HG03064 (cell line): ENCODE data around the gene HOXD13.

Experiments used
- ATAC-seq: cut with Tn5 transposase; IDR thresholded peaks from one replicate; pipeline ENCODE4 v1.9.1; 2021; ENCODE audit warnings: low read depth; ENCODE audit not compliant: unreplicated experiment

HOXD13 gene

GRCh38 chr2:176105078-176105729 lies 12.7 kb downstream of the HOXD13 start:
- ATAC-seq: no peak

DNA sequence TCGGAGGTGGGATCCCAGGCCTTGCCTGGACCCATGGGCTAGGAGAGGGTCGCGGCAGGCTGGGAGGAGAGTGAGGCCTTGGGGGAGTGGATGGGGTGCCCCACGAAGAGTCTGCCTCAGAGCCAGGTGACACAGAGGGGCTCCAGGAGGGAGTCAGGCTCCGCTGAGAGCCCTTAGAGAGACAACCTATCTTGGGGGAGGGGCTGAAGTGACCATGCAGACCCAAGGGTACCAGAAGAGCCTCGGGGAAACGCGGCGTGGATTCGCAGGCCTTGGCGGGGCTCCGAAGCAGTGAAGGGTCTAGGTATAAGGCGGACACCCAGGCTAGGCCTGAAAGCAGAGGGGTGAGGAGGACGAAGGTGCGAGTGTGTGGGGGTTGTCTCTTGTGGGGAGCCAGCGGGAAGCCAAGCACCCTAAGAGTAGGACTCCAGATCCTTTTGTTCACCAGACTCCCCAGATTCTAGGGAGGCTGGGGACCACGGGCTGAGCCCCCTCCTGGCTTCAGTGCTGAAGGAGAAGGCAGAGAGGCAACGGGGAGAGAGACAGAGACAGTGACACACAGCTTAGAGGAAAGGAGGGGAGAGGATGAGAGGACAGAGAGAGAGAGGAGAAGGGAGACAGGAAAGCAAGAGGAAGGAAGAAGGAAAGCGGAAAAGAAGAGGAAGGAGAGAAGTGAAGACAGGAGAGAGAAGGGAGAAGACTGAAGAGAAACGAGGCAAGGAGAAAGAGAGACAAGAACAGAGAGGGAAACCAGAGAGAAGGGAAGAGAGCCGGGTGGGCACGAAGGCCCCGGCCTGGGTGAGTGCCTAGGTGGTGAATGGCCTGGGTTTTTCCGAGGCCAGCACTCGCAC lies 13.4 kb downstream of the HOXD13 start:
- ATAC-seq: no peak

GRCh38 chr2:176106581-176107539 lies 14.3 kb downstream of the HOXD13 start, which contains the start of gene HOXD11:
HOXD11 (plus strand) TSS chr2:176107280; CDS start chr2:176107356, 76 bp downstream.
- no peak for ATAC-seq

- no peak for ATAC-seq
Observed at GRCh38 chr2:176107731-176108181, 15.2 kb downstream of the HOXD13 start.

DNA sequence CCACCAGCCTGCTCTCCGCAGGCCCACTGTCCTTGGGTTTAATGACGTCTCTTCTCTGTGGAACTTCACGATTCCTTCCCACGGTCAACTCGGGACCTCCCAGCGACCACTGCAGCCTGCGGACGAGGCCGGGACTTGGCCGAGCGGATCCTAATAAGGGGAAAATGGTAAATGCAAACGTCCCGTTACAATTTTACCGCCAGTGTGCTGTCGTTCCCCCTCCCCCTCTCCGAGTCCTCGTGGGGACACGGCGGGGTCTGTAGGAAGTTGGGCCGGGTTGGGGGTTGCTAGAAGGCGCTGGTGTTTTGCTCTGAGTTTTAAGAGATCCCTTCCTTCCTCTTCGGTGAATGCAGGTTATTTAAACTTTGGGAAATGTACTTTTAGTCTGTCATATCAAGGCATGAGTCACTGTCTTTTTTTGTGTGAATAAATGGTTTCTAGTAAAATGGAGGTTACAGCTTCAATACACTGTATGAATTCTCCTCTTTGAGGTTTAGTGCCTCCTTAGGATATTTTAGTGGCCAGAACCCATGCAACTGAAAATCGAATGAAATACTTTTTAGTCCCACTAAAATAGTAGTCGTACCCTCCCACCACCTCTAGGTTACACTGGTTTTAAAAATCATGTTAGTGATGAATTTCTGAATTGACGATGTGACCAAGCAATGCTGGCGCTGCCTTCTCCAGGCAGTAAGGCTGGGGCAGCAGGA lies 16.8 kb downstream of the HOXD13 start:
- no peak for ATAC-seq

- ATAC-seq: no peak
Observed at GRCh38 chr2:176109946-176110345, 17.4 kb downstream of the HOXD13 start.

DNA sequence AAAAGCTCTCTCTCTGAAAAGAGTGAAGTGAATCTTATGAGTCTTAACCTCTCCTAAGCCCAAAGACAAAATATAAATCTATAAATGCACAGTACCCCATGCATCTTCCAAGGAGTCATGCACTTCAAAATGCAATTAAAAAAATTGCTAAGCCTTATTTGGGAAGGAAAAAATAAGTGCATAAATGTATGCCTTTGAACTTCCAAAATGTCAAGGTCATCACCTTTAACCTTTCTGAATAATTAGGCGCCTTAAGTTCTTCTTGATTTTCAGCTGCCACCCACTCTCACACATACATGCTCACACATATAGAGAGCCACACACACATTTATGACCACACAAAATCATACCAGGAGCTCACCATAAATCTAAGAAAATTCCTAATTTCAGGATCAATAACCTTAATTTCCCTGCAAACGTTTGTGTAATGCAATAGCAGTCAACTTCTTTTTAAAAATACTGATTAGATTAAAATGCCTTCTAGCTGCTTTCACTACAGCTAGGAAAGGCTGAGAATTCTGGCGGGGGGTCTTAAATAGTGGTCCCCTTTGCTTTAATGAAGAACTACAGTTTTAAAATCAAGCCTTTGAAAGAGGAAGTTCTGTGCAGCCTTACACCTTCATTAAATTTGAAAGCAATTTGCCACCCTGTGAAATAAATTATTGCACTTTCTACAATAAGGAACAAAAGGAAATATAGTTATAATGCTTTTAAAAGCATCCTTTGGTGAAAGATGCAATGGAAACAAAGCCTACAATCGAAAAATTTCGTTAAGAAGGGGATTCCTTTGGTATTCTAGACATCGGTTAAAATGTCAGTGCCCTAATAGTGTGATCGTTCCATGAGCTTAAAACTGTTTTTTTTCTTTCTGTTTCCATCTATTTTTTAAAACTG lies 18.1 kb downstream of the HOXD13 start:
- ATAC-seq: no peak

GRCh38 chr2:176111309-176111663 lies 18.8 kb downstream of the HOXD13 start:
- no peak for ATAC-seq

DNA sequence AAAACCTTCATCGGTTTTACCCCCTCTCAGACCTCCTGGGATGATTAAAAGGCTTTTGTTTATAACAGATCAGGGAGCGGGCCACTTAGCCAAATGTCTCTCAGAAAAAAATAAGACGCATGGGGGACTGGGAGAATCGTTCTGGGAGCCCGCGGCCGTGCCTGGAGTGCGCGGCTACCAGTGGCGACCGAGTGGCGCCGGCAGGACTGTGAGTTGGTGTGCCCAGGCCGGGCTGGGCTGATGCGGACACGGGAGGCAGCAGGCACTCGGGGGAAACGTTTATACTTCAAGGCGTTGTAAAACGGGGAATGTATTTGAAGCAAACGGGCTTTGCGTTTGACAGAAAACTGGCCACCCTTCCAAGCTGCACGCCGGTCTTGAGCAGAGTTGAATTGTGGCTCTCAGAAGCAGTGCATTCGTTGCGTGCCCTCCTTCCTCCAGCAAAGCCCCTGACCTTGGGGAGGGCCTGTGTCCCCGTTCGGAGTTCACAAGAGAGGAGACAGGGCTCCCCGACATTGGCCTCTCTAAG lies 19.4 kb downstream of the HOXD13 start:
- ATAC-seq: no peak

DNA sequence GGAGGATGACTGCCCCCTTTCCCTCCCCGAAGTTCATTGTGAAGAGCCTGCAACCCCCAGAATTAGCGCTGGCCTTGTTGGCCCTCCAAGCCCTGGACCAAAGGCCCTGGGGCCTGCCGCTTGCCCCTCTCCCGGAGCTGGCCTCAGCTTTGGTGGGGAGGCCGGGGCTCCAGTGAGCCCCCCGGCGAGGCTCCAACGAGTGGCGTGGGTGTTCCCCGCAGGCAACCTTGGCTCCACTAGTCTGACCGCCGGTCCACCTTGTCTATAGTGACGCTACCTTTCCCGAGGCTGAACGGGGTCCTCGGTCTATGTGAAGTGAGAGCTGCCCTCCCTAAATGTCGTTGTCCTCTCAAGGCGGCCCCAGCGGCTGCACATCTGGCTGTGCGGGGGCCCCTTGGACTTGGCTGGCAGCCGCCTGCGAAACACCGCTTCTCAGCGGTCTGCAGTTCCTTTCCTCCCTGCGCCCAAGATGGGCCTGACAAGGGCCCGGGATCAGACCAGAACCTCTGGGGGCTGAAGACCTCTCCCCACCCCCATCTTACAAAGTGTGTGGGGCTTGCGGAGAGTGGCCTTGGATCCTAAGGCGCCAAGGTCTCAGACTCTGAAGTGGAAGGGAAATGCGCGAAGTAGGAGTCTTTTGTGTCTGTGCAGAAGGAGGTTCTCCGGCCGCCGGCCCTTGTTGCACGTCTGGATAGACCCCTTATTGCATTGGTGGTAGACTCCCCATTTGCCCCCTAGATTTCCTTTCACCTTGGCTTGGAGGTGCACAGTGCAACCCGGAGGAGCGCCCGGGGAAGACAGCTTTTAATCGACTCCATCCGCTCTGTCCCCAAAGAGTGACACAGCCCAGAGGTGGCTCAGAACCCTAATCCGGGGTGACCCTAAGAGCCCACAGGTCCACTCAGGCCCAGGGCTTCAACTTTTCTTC lies 20.1 kb downstream of the HOXD13 start:
- no peak for ATAC-seq

- ATAC-seq: no peak
Observed at GRCh38 chr2:176114120-176114929, 21.8 kb downstream of the HOXD13 start.

DNA sequence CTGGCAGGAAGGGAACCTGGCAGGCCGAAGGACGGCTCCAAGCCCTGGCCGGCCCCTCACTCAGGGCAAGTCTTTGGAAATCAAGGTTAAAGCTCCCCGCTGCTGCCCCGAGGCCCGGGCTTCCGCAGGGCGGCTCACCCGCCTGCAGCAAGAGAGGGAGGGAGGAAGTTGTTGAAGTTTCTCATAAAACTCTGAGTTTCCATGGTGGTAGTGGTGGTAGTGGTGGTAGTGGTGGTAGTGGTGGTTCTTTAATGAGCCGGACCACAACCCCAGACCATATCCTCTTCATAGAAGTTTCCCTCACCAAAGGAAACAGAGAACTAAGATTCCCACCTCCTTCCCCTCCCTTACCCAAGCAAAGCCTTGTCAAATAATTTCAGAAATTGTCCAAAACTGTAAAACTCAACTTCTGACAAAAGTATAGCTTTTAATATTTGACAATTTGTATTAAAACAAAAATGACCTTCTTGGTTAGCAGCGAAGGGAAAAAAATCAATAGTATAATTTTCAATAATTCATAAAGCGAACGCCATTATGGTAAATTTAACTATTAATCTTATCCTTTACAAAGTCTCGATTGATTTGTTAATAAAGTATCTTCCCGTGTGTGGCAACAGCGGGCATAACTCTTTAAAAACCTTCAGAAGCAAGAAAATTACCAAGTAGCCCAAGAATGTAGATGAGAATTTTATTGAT lies 22.6 kb downstream of the HOXD13 start:
- no peak for ATAC-seq

DNA sequence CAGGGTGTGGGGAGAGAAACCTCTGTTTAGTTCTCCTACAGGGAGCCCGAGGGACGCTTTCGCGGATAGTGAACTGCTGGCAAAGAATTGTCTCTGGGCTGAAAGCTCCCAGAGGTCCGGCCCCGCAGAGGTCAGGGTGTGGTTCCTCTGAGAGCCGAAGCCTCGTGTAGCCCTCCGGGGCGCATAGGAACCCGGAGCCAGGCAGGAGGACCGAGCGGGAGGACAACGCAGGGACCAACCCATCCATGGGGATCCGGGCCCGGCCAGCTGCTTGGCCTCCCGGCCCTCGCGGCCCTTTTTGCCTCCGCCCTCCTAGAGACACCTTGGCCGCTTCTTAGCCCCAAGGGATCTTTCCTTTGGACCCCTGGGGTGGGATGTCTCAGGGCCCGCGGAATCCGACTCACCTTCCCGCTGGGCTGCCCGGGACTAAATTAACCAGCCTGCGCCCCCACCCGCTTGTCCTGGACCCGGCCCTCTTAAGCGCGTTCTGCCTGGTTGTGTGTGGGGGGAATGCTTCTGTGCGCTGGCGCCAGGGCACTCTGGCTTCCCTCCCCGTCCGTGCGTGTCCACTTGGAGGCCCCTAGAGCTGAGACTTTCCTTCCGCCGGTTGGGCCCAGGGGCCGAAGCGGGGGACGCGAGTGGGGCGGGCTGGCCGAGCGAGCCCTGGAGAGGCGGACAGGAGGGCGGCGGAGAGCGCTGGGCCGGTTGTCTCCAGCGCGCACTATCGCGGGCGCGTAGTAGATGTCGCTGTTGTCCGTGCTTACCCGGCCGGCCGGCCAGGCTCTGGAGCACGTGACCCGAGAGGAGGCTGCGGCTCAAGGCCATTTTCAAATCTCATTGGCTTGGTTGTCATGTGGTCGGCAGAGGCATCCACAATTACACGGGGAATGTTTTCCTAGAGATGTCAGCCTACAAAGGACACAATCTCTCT lies 23.6 kb downstream of the HOXD13 start, which contains the start of gene HOXD10:
TSS of gene HOXD10 (plus strand) at position 896 of the 931 bp plus-strand sequence. CDS start 56 bp downstream, outside the sequence.
- ATAC-seq: no peak

GRCh38 chr2:176117162-176117822 lies 24.8 kb downstream of the HOXD13 start:
- ATAC-seq: no peak
